ENCODE data around the gene NEK1. TPM values are rescaled to one million over a fixed set of nuclear protein-coding genes. Genes with fewer than 3 reads are reported as not detected.
A peak's percentile ranks its signal among the peaks of the same experiment; 100 is the strongest.

NEK1 gene
- total and polyA plus RNA-seq, 2 experiments from 2014 or later, result 9.3 to 19.5 TPM

DNA sequence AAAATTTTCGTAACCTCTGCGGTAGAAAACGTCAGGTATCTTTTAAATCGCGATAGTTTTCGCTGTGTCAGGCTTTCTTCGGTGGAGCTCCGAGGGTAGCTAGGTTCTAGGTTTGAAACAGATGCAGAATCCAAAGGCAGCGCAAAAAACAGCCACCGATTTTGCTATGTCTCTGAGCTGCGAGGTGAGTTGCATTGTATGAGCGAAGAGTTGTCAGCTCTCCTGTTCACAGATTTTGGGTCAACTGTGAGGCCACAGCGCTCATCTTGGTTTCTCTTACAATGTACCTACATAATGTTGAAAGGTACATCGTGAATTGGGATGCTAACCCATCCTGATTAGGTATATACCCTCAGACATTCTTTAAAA lies 8.5 kb upstream of the NEK1 start:
- H2AFZ ChIP-seq, result peak overlapping the region; percentile 86
- no peak for TF ChIP-seq NANOG (IDR thresholded peaks at IDR 0.05; ENCODE audit: borderline replicate concordance)
- TF ChIP-seq, protein P1, sequence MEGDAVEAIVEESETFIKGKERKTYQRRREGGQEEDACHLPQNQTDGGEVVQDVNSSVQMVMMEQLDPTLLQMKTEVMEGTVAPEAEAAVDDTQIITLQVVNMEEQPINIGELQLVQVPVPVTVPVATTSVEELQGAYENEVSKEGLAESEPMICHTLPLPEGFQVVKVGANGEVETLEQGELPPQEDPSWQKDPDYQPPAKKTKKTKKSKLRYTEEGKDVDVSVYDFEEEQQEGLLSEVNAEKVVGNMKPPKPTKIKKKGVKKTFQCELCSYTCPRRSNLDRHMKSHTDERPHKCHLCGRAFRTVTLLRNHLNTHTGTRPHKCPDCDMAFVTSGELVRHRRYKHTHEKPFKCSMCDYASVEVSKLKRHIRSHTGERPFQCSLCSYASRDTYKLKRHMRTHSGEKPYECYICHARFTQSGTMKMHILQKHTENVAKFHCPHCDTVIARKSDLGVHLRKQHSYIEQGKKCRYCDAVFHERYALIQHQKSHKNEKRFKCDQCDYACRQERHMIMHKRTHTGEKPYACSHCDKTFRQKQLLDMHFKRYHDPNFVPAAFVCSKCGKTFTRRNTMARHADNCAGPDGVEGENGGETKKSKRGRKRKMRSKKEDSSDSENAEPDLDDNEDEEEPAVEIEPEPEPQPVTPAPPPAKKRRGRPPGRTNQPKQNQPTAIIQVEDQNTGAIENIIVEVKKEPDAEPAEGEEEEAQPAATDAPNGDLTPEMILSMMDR (conservative IDR thresholded peaks at IDR 0.05; ENCODE audit: low read depth in 2 of 2), result no peak
- TF ChIP-seq JUNB (IDR thresholded peaks at IDR 0.05; ENCODE audit: unreplicated experiment), result no peak
- no peak for TF ChIP-seq STAT1 (IDR thresholded peaks at IDR 0.05; ENCODE audit: unreplicated experiment)
- no peak for TF ChIP-seq EZH2 (IDR thresholded peaks at IDR 0.05; ENCODE audit: low read depth, unreplicated experiment)
- TF ChIP-seq, protein P2, sequence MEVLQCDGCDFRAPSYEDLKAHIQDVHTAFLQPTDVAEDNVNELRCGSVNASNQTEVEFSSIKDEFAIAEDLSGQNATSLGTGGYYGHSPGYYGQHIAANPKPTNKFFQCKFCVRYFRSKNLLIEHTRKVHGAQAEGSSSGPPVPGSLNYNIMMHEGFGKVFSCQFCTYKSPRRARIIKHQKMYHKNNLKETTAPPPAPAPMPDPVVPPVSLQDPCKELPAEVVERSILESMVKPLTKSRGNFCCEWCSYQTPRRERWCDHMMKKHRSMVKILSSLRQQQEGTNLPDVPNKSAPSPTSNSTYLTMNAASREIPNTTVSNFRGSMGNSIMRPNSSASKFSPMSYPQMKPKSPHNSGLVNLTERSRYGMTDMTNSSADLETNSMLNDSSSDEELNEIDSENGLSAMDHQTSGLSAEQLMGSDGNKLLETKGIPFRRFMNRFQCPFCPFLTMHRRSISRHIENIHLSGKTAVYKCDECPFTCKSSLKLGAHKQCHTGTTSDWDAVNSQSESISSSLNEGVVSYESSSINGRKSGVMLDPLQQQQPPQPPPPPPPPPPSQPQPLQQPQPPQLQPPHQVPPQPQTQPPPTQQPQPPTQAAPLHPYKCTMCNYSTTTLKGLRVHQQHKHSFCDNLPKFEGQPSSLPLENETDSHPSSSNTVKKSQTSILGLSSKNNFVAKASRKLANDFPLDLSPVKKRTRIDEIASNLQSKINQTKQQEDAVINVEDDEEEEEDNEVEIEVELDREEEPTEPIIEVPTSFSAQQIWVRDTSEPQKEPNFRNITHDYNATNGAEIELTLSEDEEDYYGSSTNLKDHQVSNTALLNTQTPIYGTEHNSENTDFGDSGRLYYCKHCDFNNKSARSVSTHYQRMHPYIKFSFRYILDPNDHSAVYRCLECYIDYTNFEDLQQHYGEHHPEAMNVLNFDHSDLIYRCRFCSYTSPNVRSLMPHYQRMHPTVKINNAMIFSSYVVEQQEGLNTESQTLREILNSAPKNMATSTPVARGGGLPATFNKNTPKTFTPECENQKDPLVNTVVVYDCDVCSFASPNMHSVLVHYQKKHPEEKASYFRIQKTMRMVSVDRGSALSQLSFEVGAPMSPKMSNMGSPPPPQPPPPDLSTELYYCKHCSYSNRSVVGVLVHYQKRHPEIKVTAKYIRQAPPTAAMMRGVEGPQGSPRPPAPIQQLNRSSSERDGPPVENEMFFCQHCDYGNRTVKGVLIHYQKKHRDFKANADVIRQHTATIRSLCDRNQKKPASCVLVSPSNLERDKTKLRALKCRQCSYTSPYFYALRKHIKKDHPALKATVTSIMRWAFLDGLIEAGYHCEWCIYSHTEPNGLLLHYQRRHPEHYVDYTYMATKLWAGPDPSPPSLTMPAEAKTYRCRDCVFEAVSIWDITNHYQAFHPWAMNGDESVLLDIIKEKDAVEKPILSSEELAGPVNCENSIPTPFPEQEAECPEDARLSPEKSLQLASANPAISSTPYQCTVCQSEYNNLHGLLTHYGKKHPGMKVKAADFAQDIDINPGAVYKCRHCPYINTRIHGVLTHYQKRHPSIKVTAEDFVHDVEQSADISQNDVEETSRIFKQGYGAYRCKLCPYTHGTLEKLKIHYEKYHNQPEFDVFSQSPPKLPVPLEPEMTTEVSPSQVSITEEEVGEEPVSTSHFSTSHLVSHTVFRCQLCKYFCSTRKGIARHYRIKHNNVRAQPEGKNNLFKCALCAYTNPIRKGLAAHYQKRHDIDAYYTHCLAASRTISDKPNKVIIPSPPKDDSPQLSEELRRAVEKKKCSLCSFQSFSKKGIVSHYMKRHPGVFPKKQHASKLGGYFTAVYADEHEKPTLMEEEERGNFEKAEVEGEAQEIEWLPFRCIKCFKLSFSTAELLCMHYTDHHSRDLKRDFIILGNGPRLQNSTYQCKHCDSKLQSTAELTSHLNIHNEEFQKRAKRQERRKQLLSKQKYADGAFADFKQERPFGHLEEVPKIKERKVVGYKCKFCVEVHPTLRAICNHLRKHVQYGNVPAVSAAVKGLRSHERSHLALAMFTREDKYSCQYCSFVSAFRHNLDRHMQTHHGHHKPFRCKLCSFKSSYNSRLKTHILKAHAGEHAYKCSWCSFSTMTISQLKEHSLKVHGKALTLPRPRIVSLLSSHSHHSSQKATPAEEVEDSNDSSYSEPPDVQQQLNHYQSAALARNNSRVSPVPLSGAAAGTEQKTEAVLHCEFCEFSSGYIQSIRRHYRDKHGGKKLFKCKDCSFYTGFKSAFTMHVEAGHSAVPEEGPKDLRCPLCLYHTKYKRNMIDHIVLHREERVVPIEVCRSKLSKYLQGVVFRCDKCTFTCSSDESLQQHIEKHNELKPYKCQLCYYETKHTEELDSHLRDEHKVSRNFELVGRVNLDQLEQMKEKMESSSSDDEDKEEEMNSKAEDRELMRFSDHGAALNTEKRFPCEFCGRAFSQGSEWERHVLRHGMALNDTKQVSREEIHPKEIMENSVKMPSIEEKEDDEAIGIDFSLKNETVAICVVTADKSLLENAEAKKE (CRISPR knock-in tag; IDR thresholded peaks at IDR 0.05), result no peak
- no peak for TF ChIP-seq EZH2phosphoT487 (IDR thresholded peaks at IDR 0.05; ENCODE audit: unreplicated experiment)

More for the DNA sequence above, 8.5 kb upstream of the NEK1 start:
- H3K4me1 Mint-ChIP-seq, result peaks cover 14% of the 10 kb centered on the region
- Histone ChIP-seq H3K27ac (ENCODE audit: low read depth) (peak overlapping the region; percentile 89), H3K27me3 (ENCODE audit: insufficient read depth) (no peaks in the 10 kb centered on the region), H3K4me3 (peak overlapping the region; percentile 84), H3K4me2 (peak overlapping the region; percentile 89), H3K9me2 (ENCODE audit: insufficient read depth) (no peaks in the 10 kb centered on the region), H3K4me1 (ENCODE audit: insufficient read depth) (0 out of 2 replicates have a peak, but pooled peaks cover 17% of the 10 kb centered on the region), H3K79me2 (replicated peaks; ENCODE audit: insufficient read depth) (peaks cover 53% of the 10 kb centered on the region), H3K36me3 (ENCODE audit: insufficient read depth) (no peaks in the 10 kb centered on the region), H3F3A (replicated peaks; ENCODE audit: low read depth) (0 out of 2 replicates have a peak, but pooled peaks cover 3% of the 10 kb centered on the region), H4K20me1 (replicated peaks; ENCODE audit: insufficient read depth) (peaks cover 8% of the 10 kb centered on the region; the same call in 1 of the 2 replicates)
- ATAC-seq (peak; percentile 13), DNase-seq (ENCODE audit: low spot score) (peak; percentile 36)
- H3K4me3 Mint-ChIP-seq, result peak overlapping the region; percentile 96
- no peaks in the 10 kb centered on the region; the same call in 2 of the 3 replicates for H3K9me3 Mint-ChIP-seq
- no peaks in the 10 kb centered on the region for H3K27me3 Mint-ChIP-seq (ENCODE audit: insufficient read depth, low read depth, poor library complexity)
- H3K36me3 Mint-ChIP-seq (ENCODE audit: low read depth), result no peaks in the 10 kb centered on the region
- H3K27ac Mint-ChIP-seq, result peak overlapping the region; percentile 100
